Keratinocyte (primary cell): ENCODE data around the gene ZNF35. TPM values are rescaled to one million over a fixed set of nuclear protein-coding genes. Genes with fewer than 3 reads are reported as not detected.

Experiments
- DNase-seq: peaks from one replicate; pipeline ENCODE4 v3.0.0-alpha.2; 2011; ENCODE audit warnings: low read depth, missing footprints, low spot score
- FAIRE-seq: peaks from 2 replicates; lab custom pipeline; 2011; peaks lifted over from hg19 to GRCh38; lab: Jason Lieb, UNC
- H2AFZ ChIP-seq: 2 replicates; pipeline ENCODE4 v1.6.0; 2012; ENCODE audit warnings: low read length, control low read depth, inconsistent platforms; ENCODE audit not compliant: control insufficient read depth
- H3K27ac ChIP-seq: 2 replicates; pipeline ENCODE4 v1.5.1; 2011; ENCODE audit warnings: low read length; ENCODE audit not compliant: control insufficient read depth, insufficient read depth
- H3K27me3 ChIP-seq: 3 replicates; pipeline ENCODE4 v1.6.0; 2011; ENCODE audit warnings: low read length; ENCODE audit not compliant: control insufficient read depth, insufficient read depth; ENCODE audit errors: extremely low read depth
- H3K36me3 ChIP-seq, 2 experiments: 2 replicates in 1 of 2; 3 replicates in 1 of 2; pipeline ENCODE4 v1.5.1; 2011; ENCODE audit warnings: low read length in 2 of 2, mild to moderate bottlenecking in 1 of 2; ENCODE audit not compliant: control insufficient read depth in 2 of 2, insufficient read depth in 2 of 2; ENCODE audit errors: extremely low read depth in 1 of 2
- H3K4me1 ChIP-seq: 3 replicates; pipeline ENCODE4 v1.5.1; 2011; ENCODE audit warnings: low read length; ENCODE audit not compliant: control insufficient read depth, insufficient read depth; ENCODE audit errors: extremely low read depth
- H3K4me2 ChIP-seq: 3 replicates; pipeline ENCODE4 v1.6.0; 2011; ENCODE audit warnings: low read depth, low read length; ENCODE audit not compliant: control insufficient read depth, insufficient read depth; ENCODE audit errors: extremely low read depth
- H3K4me3 ChIP-seq, 3 experiments: fragments of 200-600 bp in 1 of 3; sonication (generic) in 1 of 3; 2 replicates in 2 of 3; 3 replicates in 1 of 3; pipeline ENCODE4 v1.5.1; 2011 to 2016; ENCODE audit warnings: low read length in 3 of 3, mild to moderate bottlenecking in 3 of 3, control low read depth in 2 of 3, inconsistent platforms in 1 of 3, low read depth in 1 of 3, mixed read lengths in 1 of 3, mixed run types in 1 of 3, moderate library complexity in 1 of 3; ENCODE audit not compliant: control insufficient read depth in 2 of 3, insufficient read depth in 2 of 3; ENCODE audit errors: extremely low read depth in 1 of 3
- H3K79me2 ChIP-seq: 2 replicates; pipeline ENCODE4 v1.6.0; 2012; ENCODE audit warnings: low read length; ENCODE audit not compliant: control insufficient read depth, insufficient read depth
- H3K9ac ChIP-seq: 3 replicates; pipeline ENCODE4 v1.6.0; 2011; ENCODE audit warnings: low read length; ENCODE audit not compliant: control insufficient read depth, insufficient read depth; ENCODE audit errors: extremely low read depth
- H3K9me1 ChIP-seq: 3 replicates; pipeline ENCODE4 v1.6.0; 2011; ENCODE audit warnings: low read length; ENCODE audit not compliant: control insufficient read depth, insufficient read depth; ENCODE audit errors: extremely low read depth
- H3K9me3 ChIP-seq: 2 replicates; pipeline ENCODE4 v1.5.1; 2012; ENCODE audit warnings: low read depth, low read length; ENCODE audit not compliant: control insufficient read depth
- H4K20me1 ChIP-seq: 3 replicates; pipeline ENCODE4 v1.6.0; 2011; ENCODE audit warnings: low read length; ENCODE audit not compliant: control insufficient read depth, insufficient read depth; ENCODE audit errors: extremely low read depth
- EZH2 ChIP-seq: IDR thresholded peaks from one replicate; pipeline ENCODE4 v1.6.1; 2012; ENCODE audit warnings: inconsistent platforms, mild to moderate bottlenecking, low read length, moderate library complexity
- dilution Hi-C: fragments of 300-500 bp; cut with MboI; formaldehyde crosslinking; loops from one replicate; pipeline ENCODE4 v1.7.0; 2020; ENCODE audit warnings: low sequenced_read_pairs; ENCODE audit not compliant: extremely low pct_ligation_motif_present
- polyA plus RNA-seq, 5 experiments: library from polyadenylated mRNA; depleted of rRNA in 3 of 5; stranded (reverse) in 3 of 5; stranded (forward) in 1 of 5; unstranded in 1 of 5; fragments of >200 nt; gene quantifications; 1 replicate in 1 of 5; 2 replicates in 3 of 5; 3 replicates in 1 of 5; pipeline versions ENCODE4 v1.2.1 to v1.2.3, GENCODE V29; 2011 to 2012; ENCODE audit warnings: missing spikeins in 2 of 5, low read depth in 1 of 5, low replicate concordance in 1 of 5
- TF ChIP-seq, protein P1 (sequence below), 3 experiments: IDR thresholded peaks in 1 of 3; conservative IDR thresholded peaks in 1 of 3; optimal IDR thresholded peaks in 1 of 3; 2 replicates in 2 of 3; 3 replicates in 1 of 3; pipeline versions ENCODE3 to v1.5.1; 2011; ENCODE audit warnings: low read length in 3 of 3, mild to moderate bottlenecking in 3 of 3, moderate library complexity in 2 of 3, control low read depth in 1 of 3, inconsistent platforms in 1 of 3; ENCODE audit not compliant: insufficient read depth in 2 of 3; ENCODE audit errors: extremely low read depth in 1 of 3

The ZNF35 gene
- polyA plus RNA-seq, 1 donor (not counting 4 experiments of a cell fraction or from before 2014, with no cell fraction given): 6.3 TPM

DNA sequence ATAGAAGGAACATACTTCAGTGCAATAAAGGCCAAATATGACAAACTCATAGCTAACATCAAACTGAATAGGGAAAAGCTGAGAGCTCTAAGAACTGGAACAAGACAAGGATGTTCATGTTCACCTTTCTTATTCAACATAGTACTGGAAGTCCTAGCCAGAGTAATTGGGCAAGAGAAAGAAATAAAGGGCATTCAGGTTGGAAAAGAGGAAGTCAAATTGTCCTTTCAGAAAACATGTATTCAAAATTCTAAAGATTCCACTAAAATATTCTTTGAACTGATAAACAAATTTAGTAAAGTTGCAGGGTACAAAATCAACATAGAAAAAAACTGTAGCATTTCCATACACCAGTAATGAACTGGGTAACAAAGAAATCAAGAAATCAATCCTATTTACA, 35.9 kb upstream of the ZNF35 start:
- no peaks in the 10 kb centered on the region for H3K9me3 ChIP-seq
- H2AFZ ChIP-seq: no peak overlapping the region
- dilution Hi-C loops: no loop called here
- H3K4me1 ChIP-seq: no peaks in the 10 kb centered on the region
- TF ChIP-seq, protein P1, sequence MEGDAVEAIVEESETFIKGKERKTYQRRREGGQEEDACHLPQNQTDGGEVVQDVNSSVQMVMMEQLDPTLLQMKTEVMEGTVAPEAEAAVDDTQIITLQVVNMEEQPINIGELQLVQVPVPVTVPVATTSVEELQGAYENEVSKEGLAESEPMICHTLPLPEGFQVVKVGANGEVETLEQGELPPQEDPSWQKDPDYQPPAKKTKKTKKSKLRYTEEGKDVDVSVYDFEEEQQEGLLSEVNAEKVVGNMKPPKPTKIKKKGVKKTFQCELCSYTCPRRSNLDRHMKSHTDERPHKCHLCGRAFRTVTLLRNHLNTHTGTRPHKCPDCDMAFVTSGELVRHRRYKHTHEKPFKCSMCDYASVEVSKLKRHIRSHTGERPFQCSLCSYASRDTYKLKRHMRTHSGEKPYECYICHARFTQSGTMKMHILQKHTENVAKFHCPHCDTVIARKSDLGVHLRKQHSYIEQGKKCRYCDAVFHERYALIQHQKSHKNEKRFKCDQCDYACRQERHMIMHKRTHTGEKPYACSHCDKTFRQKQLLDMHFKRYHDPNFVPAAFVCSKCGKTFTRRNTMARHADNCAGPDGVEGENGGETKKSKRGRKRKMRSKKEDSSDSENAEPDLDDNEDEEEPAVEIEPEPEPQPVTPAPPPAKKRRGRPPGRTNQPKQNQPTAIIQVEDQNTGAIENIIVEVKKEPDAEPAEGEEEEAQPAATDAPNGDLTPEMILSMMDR (optimal IDR thresholded peaks at IDR 0.05 in 1 of 3, IDR thresholded peaks at IDR 0.05 in 1 of 3, conservative IDR thresholded peaks at IDR 0.05 in 1 of 3; ENCODE audit: extremely low read depth in 1 of 3, insufficient read depth in 2 of 3, low read length in 3 of 3): no peak
- no peak for TF ChIP-seq EZH2
- no peak overlapping the region for H3K4me3 ChIP-seq
- no peaks in the 10 kb centered on the region for H4K20me1 ChIP-seq
- H3K36me3 ChIP-seq: no peaks in the 10 kb centered on the region
- no peak overlapping the region for H3K4me2 ChIP-seq
- no peaks in the 10 kb centered on the region for H3K9me1 ChIP-seq
- no peak overlapping the region for H3K9ac ChIP-seq
- DNase-seq (no peak), FAIRE-seq (no peak)
- no peaks in the 10 kb centered on the region for H3K79me2 ChIP-seq
- H3K27me3 ChIP-seq: no peaks in the 10 kb centered on the region
- no peak overlapping the region for H3K27ac ChIP-seq

DNA sequence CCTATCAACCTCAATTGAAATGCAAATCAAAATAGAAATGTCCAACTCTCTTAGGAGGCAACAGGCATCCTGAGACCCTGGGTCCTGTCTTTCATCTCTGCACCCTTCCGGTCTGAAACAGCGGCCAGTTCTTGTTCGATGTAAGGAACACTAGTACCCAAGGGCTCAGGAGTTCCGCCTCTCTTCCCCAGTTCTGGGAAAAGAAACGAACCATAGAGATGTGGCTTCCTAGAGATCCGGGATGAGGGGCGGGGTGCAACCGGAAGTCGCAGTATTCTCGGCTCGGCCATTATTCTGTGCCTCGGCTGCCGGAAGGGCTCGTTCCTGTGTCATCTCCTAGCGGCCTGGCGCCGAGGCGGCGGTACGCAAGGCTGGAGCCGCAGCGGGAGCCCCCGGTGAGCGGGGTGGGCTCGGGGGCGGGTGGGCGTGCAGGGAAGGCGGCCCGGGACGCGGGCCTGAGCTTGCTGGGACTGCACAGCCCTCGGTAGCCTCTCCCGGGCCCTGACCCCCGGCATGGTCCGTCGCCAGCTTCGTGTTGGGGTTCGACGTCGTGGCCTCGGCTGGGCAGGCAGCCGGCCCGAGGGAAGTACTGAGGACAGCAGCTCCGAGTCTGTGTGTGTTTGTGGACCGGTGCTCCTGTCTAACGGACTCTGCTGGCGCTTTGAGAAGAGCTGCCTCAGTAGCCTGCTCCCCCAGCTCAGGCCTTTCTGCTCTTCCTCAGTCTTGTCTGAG, 23.6 kb upstream of the ZNF35 start, which contains the start of gene ZNF197:
Gene ZNF197, plus strand, starts transcription at position 288 of the 732 bp plus-strand sequence. CDS start 4,119 bp downstream, outside the sequence.
- H3K4me1 ChIP-seq: peaks cover 8% of the 10 kb centered on the region
- FAIRE-seq (peak; percentile 59), DNase-seq (peak; percentile 36)
- H3K4me3 ChIP-seq: peak within 1 kb of the TSS; percentile 79 to 97 (median 91)
- peaks cover 37% of the 10 kb centered on the region for H3K79me2 ChIP-seq
- no peaks in the 10 kb centered on the region for H4K20me1 ChIP-seq
- no peaks in the 10 kb centered on the region for H3K9me1 ChIP-seq
- peak within 1 kb of the TSS; percentile 72 for H3K27ac ChIP-seq
- peak within 1 kb of the TSS; percentile 91 for H3K4me2 ChIP-seq
- no peaks in the 10 kb centered on the region for H3K27me3 ChIP-seq
- peaks cover 0 to 3% of the 10 kb centered on the region in 2 experiments for H3K36me3 ChIP-seq
- TF ChIP-seq, protein P1 (optimal IDR thresholded peaks at IDR 0.05 in 1 of 3, IDR thresholded peaks at IDR 0.05 in 1 of 3, conservative IDR thresholded peaks at IDR 0.05 in 1 of 3; ENCODE audit: extremely low read depth in 1 of 3, insufficient read depth in 2 of 3, low read length in 3 of 3): peak in 1 of 3 experiments; percentile 37
- no peak for TF ChIP-seq EZH2
- peak within 1 kb of the TSS; percentile 97 for H2AFZ ChIP-seq
- dilution Hi-C loops: no loop called here
- no peaks in the 10 kb centered on the region for H3K9me3 ChIP-seq
- H3K9ac ChIP-seq: peak within 1 kb of the TSS; percentile 82
